Uterus (tissue), 4 donors: ENCODE results near the gene IRS1. TPM values are rescaled to one million over a fixed set of nuclear protein-coding genes. Genes with fewer than 3 reads are reported as not detected.

Experiments used
- DNase-seq, 2 donors: peaks; one replicate each; pipeline ENCODE4 v3.0.0-alpha.2; 2019 to 2020
- H3K27ac ChIP-seq, 2 donors: fragments of 200-600 bp; sonication (generic); 1 replicate in 1 of 2; 2 replicates in 1 of 2; pipeline ENCODE4 v1.5.1; 2016 to 2018
- H3K27me3 ChIP-seq, 2 donors: fragments of 200-600 bp; sonication (generic); one replicate each; pipeline ENCODE4 v1.5.1; 2018 to 2019; ENCODE audit warnings: control low read depth in 1 of 2
- H3K36me3 ChIP-seq, 2 donors: fragments of 200-600 bp; sonication (generic); one replicate each; pipeline ENCODE4 v1.5.1; 2019; ENCODE audit warnings: control low read depth in 1 of 2
- H3K4me1 ChIP-seq, 2 donors: fragments of 200-600 bp; sonication (generic); one replicate each; pipeline ENCODE4 v1.5.1; 2018 to 2019; ENCODE audit warnings: control low read depth in 1 of 2
- H3K4me3 ChIP-seq, 2 donors: fragments of 200-600 bp; sonication (generic); 1 replicate in 1 of 2; 2 replicates in 1 of 2; pipeline ENCODE4 v1.5.1; 2018 to 2019; ENCODE audit warnings: mild to moderate bottlenecking in 1 of 2
- H3K9me3 ChIP-seq, 2 donors: fragments of 200-600 bp; sonication (generic); one replicate each; pipeline ENCODE4 v1.5.1; 2019; ENCODE audit warnings: control low read depth in 1 of 2
- CTCF ChIP-seq, 4 experiments: fragments of 200-600 bp in 2 of 4; fragments of 450-650 bp in 2 of 4; sonication (generic) in 2 of 4; IDR thresholded peaks; one replicate each; pipeline ENCODE4 v1.5.1; 2016 to 2019; ENCODE audit warnings: antibody characterized with exemption in 4 of 4, mild to moderate bottlenecking in 2 of 4, moderate library complexity in 1 of 4
- POLR2A ChIP-seq, 2 donors: fragments of 450-650 bp; IDR thresholded peaks; one replicate each; pipeline ENCODE4 v1.6.1; 2016; ENCODE audit warnings: antibody characterized with exemption in 2 of 2, mild to moderate bottlenecking in 1 of 2, moderate library complexity in 1 of 2
- intact Hi-C: fragments of 100-400 bp; cut with DNase I; formaldehyde crosslinking; loops from one replicate; pipeline ENCODE4 v1.15.1; 2023; ENCODE audit warnings: low total_unique reads
- total RNA-seq, 4 donors: library from RNA; depleted of rRNA in 3 of 4; stranded (reverse); fragments of >200 nt in 3 of 4; gene quantifications; one replicate each; pipeline versions ENCODE4 v1.1.0 to v1.2.4, GENCODE V29; 2014 to 2023
- donor health status: DM: yes; HTN: yes; CAD: no.

Gene IRS1
- total RNA-seq, 4 donors from 2014 or later: 11.5 to 54.2 (median 29.5) TPM

- H3K9me3 ChIP-seq: no peaks in the 10 kb centered on the region
- H3K36me3 ChIP-seq: no peaks in the 10 kb centered on the region
- no peaks in the 10 kb centered on the region for H3K27me3 ChIP-seq
- TF ChIP-seq CTCF (IDR thresholded peaks at IDR 0.05) (no peak), POLR2A (IDR thresholded peaks at IDR 0.05) (no peak)
- H3K4me3 ChIP-seq: no peak overlapping the region
- no peaks in the 10 kb centered on the region for H3K4me1 ChIP-seq
- intact Hi-C loops: no loop called here
- no peak for DNase-seq
- H3K27ac ChIP-seq: no peak overlapping the region
Measured at GRCh38 chr2:226702376-226702775, 97.2 kb downstream of the IRS1 start.

- Histone ChIP-seq H3K4me3 (no peak overlapping the region), H3K9me3 (no peaks in the 10 kb centered on the region), H3K27me3 (no peaks in the 10 kb centered on the region), H3K36me3 (no peaks in the 10 kb centered on the region), H3K27ac (no peak overlapping the region), H3K4me1 (no peaks in the 10 kb centered on the region)
- DNase-seq: no peak
- TF ChIP-seq CTCF (IDR thresholded peaks at IDR 0.05): no peak
- TF ChIP-seq POLR2A (IDR thresholded peaks at IDR 0.05): no peak
- intact Hi-C loops: no loop called here
Measured at GRCh38 chr2:226701052-226701451, 98.6 kb downstream of the IRS1 start.

DNA sequence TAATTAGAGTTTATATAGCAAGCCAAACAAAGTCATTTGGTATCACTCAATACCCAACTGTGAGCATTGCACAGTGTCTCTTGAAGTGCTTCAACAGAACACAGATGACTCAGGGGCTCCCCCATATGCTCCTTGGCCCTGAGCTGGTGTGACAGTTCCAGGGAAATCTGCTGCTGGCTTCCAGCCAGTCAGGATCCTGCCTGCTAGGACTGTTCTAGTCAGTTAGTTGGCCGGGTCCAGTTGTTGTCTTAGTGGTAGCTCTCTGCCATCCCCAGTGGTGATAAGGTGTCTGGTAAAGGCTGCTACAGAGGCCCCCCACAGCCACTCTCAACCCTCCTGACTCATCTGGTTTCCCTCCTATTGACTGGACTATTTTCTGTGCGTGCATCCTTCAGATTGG, 100.3 kb downstream of the IRS1 start:
- intact Hi-C loops: no loop called here

GRCh38 chr2:226698671-226699070, 100.9 kb downstream of the IRS1 start:
- no peaks in the 10 kb centered on the region for H3K9me3 ChIP-seq
- H3K4me1 ChIP-seq: no peaks in the 10 kb centered on the region
- no peak overlapping the region for H3K4me3 ChIP-seq
- H3K27ac ChIP-seq: no peak overlapping the region
- no peaks in the 10 kb centered on the region for H3K36me3 ChIP-seq
- no peak for TF ChIP-seq POLR2A (IDR thresholded peaks at IDR 0.05)
- TF ChIP-seq CTCF (IDR thresholded peaks at IDR 0.05): no peak
- H3K27me3 ChIP-seq: no peaks in the 10 kb centered on the region
- intact Hi-C loops: no loop called here
- DNase-seq: no peak

More for the DNA sequence above, 100.3 kb downstream of the IRS1 start:
- H3K4me1 ChIP-seq: no peaks in the 10 kb centered on the region
- H3K27me3 ChIP-seq: no peaks in the 10 kb centered on the region
- H3K27ac ChIP-seq: no peak overlapping the region
- TF ChIP-seq CTCF (IDR thresholded peaks at IDR 0.05) (no peak), POLR2A (IDR thresholded peaks at IDR 0.05) (no peak)
- H3K4me3 ChIP-seq: no peak overlapping the region
- peak; percentile 49 to 70 for DNase-seq
- H3K36me3 ChIP-seq: no peaks in the 10 kb centered on the region
- no peaks in the 10 kb centered on the region for H3K9me3 ChIP-seq

GRCh38 chr2:226694586-226695284, 104.9 kb downstream of the IRS1 start:
- intact Hi-C loops: no loop called here
- Histone ChIP-seq H3K36me3 (no peaks in the 10 kb centered on the region), H3K27ac (no peak overlapping the region), H3K9me3 (no peaks in the 10 kb centered on the region), H3K4me3 (no peak overlapping the region), H3K27me3 (no peaks in the 10 kb centered on the region), H3K4me1 (peaks cover 0 to 4% of the 10 kb centered on the region in 2 donors)
- no peak for DNase-seq
- TF ChIP-seq CTCF (IDR thresholded peaks at IDR 0.05): no peak
- TF ChIP-seq POLR2A (IDR thresholded peaks at IDR 0.05): no peak
